HG03064 (cell line): ENCODE results near the gene BABAM2.

Source experiments
- ATAC-seq: cut with Tn5 transposase; IDR thresholded peaks from one replicate; pipeline ENCODE4 v1.9.1; 2021; ENCODE audit warnings: low read depth; ENCODE audit not compliant: unreplicated experiment

BABAM2 gene

GRCh38 chr2:28291811-28292440 is 401.4 kb downstream of the BABAM2 start:
- no peak for ATAC-seq

- no peak for ATAC-seq
Observed at GRCh38 chr2:28292491-28292890, 402.0 kb downstream of the BABAM2 start.

DNA sequence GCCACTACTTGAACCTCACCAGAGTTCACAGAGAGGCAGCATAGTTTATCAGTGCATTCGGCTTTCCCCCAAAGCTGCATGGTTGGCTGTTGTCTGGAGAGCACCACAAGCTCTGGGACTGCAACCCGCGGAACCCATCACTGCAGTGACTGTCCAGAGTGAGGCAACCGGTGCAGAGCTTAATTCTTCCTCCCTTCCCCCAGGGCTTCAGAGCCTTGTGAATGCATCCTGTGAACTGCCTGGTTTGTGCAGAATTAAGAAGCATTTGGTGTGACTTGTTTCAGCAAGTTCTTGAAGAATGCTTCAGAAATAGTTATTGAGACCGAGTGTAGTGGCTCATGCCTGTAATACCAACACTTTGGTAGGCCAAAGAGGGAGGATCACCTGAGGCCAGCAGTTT is 402.9 kb downstream of the BABAM2 start:
- no peak for ATAC-seq

GRCh38 chr2:28294451-28294850 is 403.9 kb downstream of the BABAM2 start:
- ATAC-seq, result no peak

DNA sequence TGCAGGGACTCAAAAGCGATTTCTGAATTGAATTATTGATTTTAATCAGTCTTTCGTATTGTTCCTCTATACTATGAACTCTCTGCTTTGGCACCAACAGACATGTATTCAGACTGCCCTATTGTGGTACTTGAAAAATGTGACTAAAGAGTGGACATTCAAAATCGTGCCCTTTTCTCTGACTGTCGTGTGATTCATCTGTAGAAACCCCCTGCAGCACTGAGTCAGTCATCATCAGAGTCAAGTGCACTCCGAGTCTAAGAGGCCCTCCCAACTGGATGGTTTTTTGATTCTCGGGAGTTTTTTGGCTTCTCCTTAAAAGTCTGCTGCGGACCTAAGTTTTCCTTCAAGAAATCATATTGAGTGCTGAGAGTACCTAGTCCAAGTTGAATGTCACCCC is 405.7 kb downstream of the BABAM2 start:
- no peak for ATAC-seq

GRCh38 chr2:28296904-28297303 is 406.4 kb downstream of the BABAM2 start:
- no peak for ATAC-seq

GRCh38 chr2:28297531-28297930 is 407.0 kb downstream of the BABAM2 start:
- ATAC-seq, result no peak

DNA sequence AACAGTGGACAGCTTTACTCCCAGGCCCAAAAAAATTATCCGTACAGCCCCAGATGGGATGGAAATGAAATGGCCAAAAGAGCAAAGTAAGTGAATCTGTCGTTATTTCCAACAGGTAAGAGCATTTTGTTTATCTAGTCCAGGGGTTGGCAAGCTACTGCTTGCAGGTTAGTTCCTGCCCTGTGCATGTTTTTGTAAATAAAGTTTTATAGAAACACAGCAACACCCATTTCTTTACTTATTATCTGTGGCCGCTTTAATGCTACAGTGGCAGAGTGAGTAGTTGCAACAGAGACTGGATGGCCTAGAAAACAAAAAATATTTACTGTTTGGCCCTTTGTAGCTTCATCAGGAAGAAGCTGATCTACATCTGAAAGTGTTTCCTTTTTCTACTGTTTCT is 407.9 kb downstream of the BABAM2 start:
- ATAC-seq, result no peak

- ATAC-seq, result no peak
Observed at GRCh38 chr2:28300485-28301341, 410.2 kb downstream of the BABAM2 start.

GRCh38 chr2:28305202-28305601 is 414.7 kb downstream of the BABAM2 start:
- ATAC-seq, result no peak

- ATAC-seq, result no peak
Observed at GRCh38 chr2:28310107-28310506, 419.6 kb downstream of the BABAM2 start.

GRCh38 chr2:28311660-28312249 is 421.2 kb downstream of the BABAM2 start:
- no peak for ATAC-seq

DNA sequence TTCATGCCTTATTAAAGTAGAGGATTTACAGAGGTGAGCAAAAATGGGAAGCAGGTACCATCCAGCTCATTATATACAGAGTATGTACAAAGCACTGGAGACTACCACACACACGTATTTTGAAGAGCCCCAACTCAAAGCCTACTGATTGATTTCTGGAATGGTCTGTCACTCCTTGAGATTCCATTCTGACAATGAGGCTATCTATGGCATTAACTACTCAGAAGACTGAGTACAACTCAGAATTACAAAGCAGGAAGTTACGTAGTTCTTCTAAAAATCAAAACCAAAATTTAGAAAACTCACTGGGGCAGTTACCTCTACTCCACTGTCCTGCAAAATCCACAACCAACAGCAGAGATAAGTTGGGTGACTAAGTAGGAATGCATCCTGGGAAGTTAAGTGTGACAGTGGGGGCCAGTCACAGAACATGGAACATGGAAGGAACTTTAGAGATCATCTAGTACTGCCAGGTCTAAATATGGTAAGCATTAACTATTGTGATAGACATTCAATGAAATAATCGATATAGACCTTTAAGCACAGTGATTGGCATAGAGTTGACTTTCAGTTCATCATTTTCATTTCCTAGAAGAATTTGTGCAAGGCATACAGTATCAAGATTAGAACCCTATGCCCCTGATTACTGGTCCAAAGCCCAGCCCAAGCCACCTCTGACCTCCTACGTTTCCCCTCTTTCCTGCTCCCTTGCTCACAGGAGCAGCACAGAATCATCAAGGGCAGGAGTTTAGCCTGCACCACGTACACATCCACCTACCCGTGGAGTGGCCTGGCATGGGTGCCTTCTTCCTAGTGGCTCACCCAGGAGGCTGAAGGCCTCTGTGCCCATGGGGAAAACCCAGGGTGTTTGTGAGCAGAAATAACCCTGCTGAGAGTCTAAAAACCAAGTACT is 422.0 kb downstream of the BABAM2 start:
- no peak for ATAC-seq

DNA sequence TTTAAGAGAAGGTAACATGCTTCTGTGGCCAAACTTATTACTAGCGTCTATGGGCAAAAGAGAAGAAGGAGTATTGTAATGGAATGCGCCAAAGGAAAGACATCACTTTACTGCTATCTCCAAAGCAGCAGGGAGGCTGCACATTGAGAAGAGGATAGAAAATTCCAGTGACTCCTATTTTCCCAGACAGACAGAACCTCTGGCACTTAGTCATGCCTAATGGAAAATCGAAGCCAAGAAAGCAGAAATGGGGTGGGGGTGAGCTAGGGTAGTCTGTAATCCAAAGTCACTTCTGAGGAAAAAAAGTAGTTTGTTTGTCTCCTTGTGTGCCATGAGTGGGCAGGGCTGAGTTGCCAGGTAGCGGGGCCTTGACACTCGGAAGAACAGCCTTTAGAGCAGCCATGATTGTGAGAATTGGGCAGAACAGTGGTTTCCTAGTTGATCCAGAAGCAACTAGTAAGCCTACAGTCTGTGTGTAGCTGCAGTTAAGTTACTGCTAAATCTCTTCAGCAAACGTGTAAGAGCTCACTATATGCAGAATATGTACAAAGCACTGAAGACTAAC is 422.8 kb downstream of the BABAM2 start:
- ATAC-seq, result no peak

GRCh38 chr2:28314968-28315367 is 424.4 kb downstream of the BABAM2 start:
- ATAC-seq, result no peak

GRCh38 chr2:28316546-28317335 is 426.2 kb downstream of the BABAM2 start:
- no peak for ATAC-seq

GRCh38 chr2:28317390-28317789 is 426.9 kb downstream of the BABAM2 start:
- no peak for ATAC-seq

GRCh38 chr2:28318023-28318422 is 427.5 kb downstream of the BABAM2 start:
- no peak for ATAC-seq

DNA sequence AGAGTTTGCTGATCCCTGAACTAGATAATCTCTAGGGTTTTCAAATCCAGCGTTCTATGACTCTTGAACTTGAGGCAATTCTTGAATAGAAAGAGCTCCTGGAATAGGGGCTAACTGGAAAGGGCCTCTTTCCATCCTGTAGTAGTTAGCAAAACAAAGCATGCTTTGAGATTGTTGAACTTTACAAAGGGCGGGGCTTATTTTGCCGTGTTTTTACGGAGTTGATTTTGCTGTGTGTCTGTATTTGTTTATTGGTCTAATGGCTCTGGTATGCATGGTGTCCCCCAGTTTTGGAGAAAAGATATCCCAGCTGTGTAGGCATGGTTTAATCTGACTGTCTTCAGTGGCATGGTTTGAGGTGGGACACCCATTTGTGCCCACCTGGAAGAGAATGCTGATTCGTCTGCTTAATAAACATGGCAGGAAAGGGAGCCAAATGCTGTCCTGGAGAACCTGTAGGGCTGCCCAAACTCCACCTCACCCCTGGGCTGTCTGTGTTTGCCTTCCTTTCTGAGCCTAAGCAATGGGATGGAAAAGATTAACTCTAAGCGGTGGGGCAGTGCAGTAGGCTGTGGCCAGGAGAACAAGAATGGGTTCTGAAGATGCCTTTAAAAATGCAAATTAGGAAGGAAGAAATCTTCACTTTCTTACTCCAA is 428.1 kb downstream of the BABAM2 start:
- ATAC-seq, result no peak
